Peyer's patch (tissue), 4 donors: ENCODE measurements around the gene CDK11A.

Experiments used
- CTCF ChIP-seq, 6 experiments: fragments of 450-650 bp in 4 of 6; fragments of 200-600 bp in 2 of 6; sonication (generic) in 1 of 6; IDR thresholded peaks; one replicate each; pipeline ENCODE4 v1.5.1; 2017 to 2019; ENCODE audit warnings: antibody characterized with exemption in 6 of 6, mild to moderate bottlenecking in 3 of 6, moderate library complexity in 1 of 6
- POLR2A ChIP-seq, 2 donors: fragments of 450-650 bp; IDR thresholded peaks; one replicate each; pipeline ENCODE4 v1.5.1; 2017; ENCODE audit warnings: antibody characterized with exemption in 2 of 2, mild to moderate bottlenecking in 2 of 2, moderate library complexity in 2 of 2

GRCh38 chr1:1768249-1768992, 44.3 kb upstream of the CDK11A start:
- no peak for TF ChIP-seq CTCF (IDR thresholded peaks at IDR 0.05)
- TF ChIP-seq POLR2A (IDR thresholded peaks at IDR 0.05), result no peak
